GM12878 (cell line): ENCODE results near the gene SETD2. TPM values are rescaled to one million over a fixed set of nuclear protein-coding genes. Genes with fewer than 3 reads are reported as not detected.

Experiments used
- ATAC-seq: fragments of 200-7000 bp; cut with Tn5 transposase; 3 replicates; pipeline ENCODE4 v1.9.1; 2020; ENCODE audit warnings: mild to moderate bottlenecking, moderate library complexity
- BruUV-seq: library from RNA; stranded (reverse); fragments of 400-500 nt; replicated peaks from 2 replicates; lab custom pipeline; 2021; lab: Mats Ljungman, UMichigan
- CTCF ChIA-PET: fragments of 300-600 bp; sonication (Branson Sonifier 250); formaldehyde crosslinking; extraction: SDS; loops from one replicate; lab custom pipeline; 2021; ENCODE audit warnings: inconsistent platforms; lab: Yijun Ruan, JAX
- POLR2A ChIA-PET: fragments of 350-600 bp; formaldehyde crosslinking; extraction: SDS; loops from one replicate; lab custom pipeline; 2021; ENCODE audit warnings: inconsistent platforms; lab: Charles Lee
- RAD21 ChIA-PET: fragments of 300-600 bp; sonication (Branson Sonifier 250); formaldehyde crosslinking; loops from one replicate; lab custom pipeline; 2023; ENCODE audit warnings: antibody characterized with exemption; ENCODE audit not compliant: unreplicated experiment; lab: Charles Lee
- SMC1A ChIA-PET: fragments of 300-600 bp; sonication (Branson Sonifier 250); formaldehyde crosslinking; loops from one replicate; lab custom pipeline; 2023; ENCODE audit not compliant: unreplicated experiment, uncharacterized antibody; lab: Charles Lee
- DNase-seq: peaks from one replicate; pipeline ENCODE4 v3.0.0-alpha.2; 2011; ENCODE audit warnings: low read depth, low spot score
- FAIRE-seq: peaks from 3 replicates; lab custom pipeline; 2011; peaks lifted over from hg19 to GRCh38; lab: Jason Lieb, UNC
- H2AFZ ChIP-seq: 2 replicates; pipeline ENCODE4 v1.6.0; 2011; ENCODE audit warnings: low read depth, low read length, control low read depth; ENCODE audit not compliant: control insufficient read depth
- H3K27ac ChIP-seq: 2 replicates; pipeline ENCODE4 v1.5.1; 2011; ENCODE audit warnings: control low read depth; ENCODE audit not compliant: control insufficient read depth, insufficient read depth
- H3K27me3 ChIP-seq, 2 experiments: replicated peaks in 1 of 2; 2 replicates each; pipeline versions ENCODE4 v1.6.0 to v1.6.1; 2011; ENCODE audit warnings: low read length in 1 of 2; ENCODE audit not compliant: control insufficient read depth in 2 of 2, insufficient read depth in 2 of 2
- H3K36me3 ChIP-seq, 2 experiments: 2 replicates each; pipeline ENCODE4 v1.5.1; 2011; ENCODE audit warnings: low read length in 1 of 2; ENCODE audit not compliant: control insufficient read depth in 2 of 2, insufficient read depth in 2 of 2
- H3K4me1 ChIP-seq: 2 replicates; pipeline ENCODE4 v1.6.1; 2011; ENCODE audit warnings: mild to moderate bottlenecking, low read length, moderate library complexity, mixed read lengths; ENCODE audit not compliant: control insufficient read depth, insufficient read depth
- H3K4me2 ChIP-seq: 2 replicates; pipeline ENCODE4 v1.6.0; 2011; ENCODE audit warnings: control low read depth; ENCODE audit not compliant: control insufficient read depth, insufficient read depth
- H3K4me3 ChIP-seq: fragments of 200-600 bp; sonication (generic); 2 replicates; pipeline ENCODE4 v1.5.1; 2016
- H3K79me2 ChIP-seq: 2 replicates; pipeline ENCODE4 v1.6.0; 2011; ENCODE audit warnings: low read length; ENCODE audit not compliant: control insufficient read depth, insufficient read depth
- H3K9ac ChIP-seq: 2 replicates; pipeline ENCODE4 v1.8.0; 2011; ENCODE audit warnings: low read length, control low read depth, mixed read lengths; ENCODE audit not compliant: control insufficient read depth, insufficient read depth
- H3K9me3 ChIP-seq: replicated peaks from 3 replicates; pipeline ENCODE4 v1.5.1; 2011; ENCODE audit warnings: mild to moderate bottlenecking, low read length; ENCODE audit not compliant: control insufficient read depth, insufficient read depth
- H4K20me1 ChIP-seq: 2 replicates; pipeline ENCODE4 v1.6.0; 2011; ENCODE audit not compliant: control insufficient read depth, insufficient read depth
- CBX3 ChIP-seq: fragments of 200-600 bp; sonication (generic); IDR thresholded peaks from 2 replicates; pipeline ENCODE4 v1.6.1; 2016; ENCODE audit warnings: low read depth, borderline replicate concordance
- JUNB ChIP-seq: IDR thresholded peaks from 2 replicates; pipeline ENCODE4 v1.6.1; 2016; ENCODE audit warnings: antibody characterized with exemption, mild to moderate bottlenecking
- NKRF ChIP-seq: fragments of 450-650 bp; conservative IDR thresholded peaks from 2 replicates; pipeline ENCODE4 v1.6.1; 2017; ENCODE audit warnings: mild to moderate bottlenecking, moderate library complexity
- SREBF2 ChIP-seq: IDR thresholded peaks from 2 replicates; pipeline ENCODE4 v1.6.1; 2012; ENCODE audit warnings: mild to moderate bottlenecking, low read length
- ZZZ3 ChIP-seq: IDR thresholded peaks from 2 replicates; pipeline ENCODE4 v1.6.1; 2011; ENCODE audit warnings: low read depth; ENCODE audit not compliant: control insufficient read depth, insufficient read length
- WGBS: methylation state at CpG from one replicate; pipeline ENCODE4 v1.1.6; 2016; ENCODE audit warnings: low lambda C conversion rate; ENCODE audit not compliant: insufficient replicate concordance, insufficient coverage; ENCODE audit errors: missing lambda C conversion rate; 5-methylcytosine and 5-hydroxymethylcytosine counted together
- in situ Hi-C: fragments of 300-500 bp; cut with MboI; formaldehyde crosslinking; loops from 9 replicates; pipeline ENCODE4 v1.14.3; 2018; ENCODE audit warnings: mixed read lengths
- intact Hi-C: fragments of 100-400 bp; cut with micrococcal nuclease; formaldehyde crosslinking; loops from one replicate; pipeline ENCODE4 v1.14.2; 2022; ENCODE audit not compliant: unreplicated experiment
- polyA plus RNA-seq, 11 experiments: library from polyadenylated mRNA; depleted of rRNA in 4 of 11; unstranded in 6 of 11; stranded (reverse) in 5 of 11; fragments of >200 nt; fragmentation: Nextera tagmentation in 4 of 11; fragmentation: Illumina TruSeq in 1 of 11; extraction: Ambion mirVana in 4 of 11; extraction: Trizol in 1 of 11; gene quantifications; 1 replicate in 1 of 11; 2 replicates in 10 of 11; pipeline versions ENCODE4 v1.2.1 to v1.2.3, GENCODE V29; 2011 to 2016; ENCODE audit warnings: inconsistent platforms in 2 of 11, missing spikeins in 2 of 11, low read depth in 1 of 11
- total RNA-seq, 4 experiments: library from RNA; depleted of rRNA in 3 of 4; stranded (reverse); fragments of >200 nt in 3 of 4; fragmentation: Illumina TruSeq in 1 of 4; extraction: Trizol in 1 of 4; gene quantifications; 2 replicates each; pipeline versions ENCODE4 v1.2.1 to v1.2.3, GENCODE V29; 2013 to 2021

Gene SETD2
- total and polyA plus RNA-seq, 10 of the 15 experiments (the other 5 are each of a cell fraction or from before 2014, with no cell fraction given): 8.4 to 44.9 (median 24.5) TPM

- no peaks in the 10 kb centered on the region for H4K20me1 ChIP-seq
- BruUV-seq: no TSS peak
- intact Hi-C loops (no loop called here), in situ Hi-C loops (no loop called here)
- H3K4me3 ChIP-seq: no peak overlapping the region
- RAD21 ChIA-PET: interaction anchor here (1.1 kb wide), 1 partner anchor 36 kb away, joined by 3 read pairs; no protein-coding TSS in a partner anchor
- no peak overlapping the region for H3K9ac ChIP-seq
- H3K4me2 ChIP-seq: no peak overlapping the region
- H3K4me1 ChIP-seq: no peaks in the 10 kb centered on the region
- peaks cover 1 to 4% of the 10 kb centered on the region in 2 experiments for H3K36me3 ChIP-seq
- WGBS: 78% methylated on average over 2 of the region's 2 CpGs
- SMC1A ChIA-PET: interaction anchor here (1.0 kb wide), 1 partner anchor 12 kb away, joined by 4 read pairs; no protein-coding TSS in a partner anchor
- CTCF ChIA-PET: interaction anchor here (1.1 to 1.7 kb wide), 3 partner anchors 13 to 147 kb away, joined by 3 to 5 read pairs (median 4); partner anchors contain the start of gene SETD2
- H3K27ac ChIP-seq: no peak overlapping the region
- no peak overlapping the region for H2AFZ ChIP-seq
- no peak for ATAC-seq
- no peak for DNase-seq
- no peaks in the 10 kb centered on the region for H3K27me3 ChIP-seq
- TF ChIP-seq ZZZ3: no peak
- TF ChIP-seq NKRF: no peak
- TF ChIP-seq SREBF2: no peak
- no peak for TF ChIP-seq CBX3
- TF ChIP-seq JUNB: no peak
- no peaks in the 10 kb centered on the region for H3K9me3 ChIP-seq
- no peaks in the 10 kb centered on the region for H3K79me2 ChIP-seq
- POLR2A ChIA-PET: interaction anchor here (0.7 to 1.5 kb wide), 2 partner anchors 10 to 18 kb away, joined by 3 read pairs; no protein-coding TSS in a partner anchor
- FAIRE-seq: no peak
Measured at GRCh38 chr3:47103619-47104018, 60.3 kb downstream of the SETD2 start.
